ENCODE measurements around the gene IMMP1L. TPM values are rescaled to one million over a fixed set of nuclear protein-coding genes. Genes with fewer than 3 reads are reported as not detected.

The IMMP1L gene
- total and polyA plus RNA-seq, 2 donors (not counting 3 experiments of a cell fraction or from before 2014, with no cell fraction given) = 14.8 to 41.8 TPM

DNA sequence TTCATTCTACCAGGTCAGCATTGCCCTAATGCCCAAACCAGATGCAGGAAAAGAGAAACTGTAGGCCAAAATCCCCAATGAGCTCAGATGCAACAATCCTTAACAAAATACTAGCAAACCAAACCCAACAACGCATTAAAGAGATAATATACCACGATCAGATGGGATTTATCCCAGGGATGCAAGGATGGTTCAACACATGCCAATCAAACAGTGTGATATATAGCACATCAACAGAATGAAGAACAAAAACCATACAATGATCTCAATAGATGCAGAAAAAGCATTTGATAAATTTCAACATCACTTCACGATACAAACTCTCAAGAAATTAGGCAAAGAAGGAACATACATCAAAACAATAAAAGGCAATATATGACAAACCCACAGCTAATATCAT is 45.0 kb downstream of the IMMP1L start:
- CTCF ChIA-PET = no interaction called here
- H3K4me3 ChIP-seq (replicated peaks in 1 of 3; ENCODE audit: insufficient read depth in 1 of 3, low read depth in 1 of 3, low read length in 3 of 3) = no peak overlapping the region

More for the DNA sequence above, 45.0 kb downstream of the IMMP1L start:
- Histone ChIP-seq H3K4me2 (ENCODE audit: insufficient read depth, low read length) (no peak overlapping the region), H3K27me3 (ENCODE audit: control insufficient read depth in 2 of 2, insufficient read depth in 2 of 2, low read length in 2 of 2) (no peaks in the 10 kb centered on the region), H3K9me3 (replicated peaks; ENCODE audit: control insufficient read depth, insufficient read depth, low read length) (no peaks in the 10 kb centered on the region), H3K9ac (replicated peaks; ENCODE audit: extremely low read depth, insufficient read depth, low read length) (no peak overlapping the region), H3K27ac (ENCODE audit: insufficient read depth, low read depth, low read length) (no peak overlapping the region), H2AFZ (ENCODE audit: low read depth, low read length) (no peak overlapping the region), H3K4me1 (ENCODE audit: control insufficient read depth, extremely low read depth, insufficient read depth, low read length) (no peaks in the 10 kb centered on the region), H3K9me1 (replicated peaks; ENCODE audit: control insufficient read depth, extremely low read depth, insufficient read depth, low read length) (no peaks in the 10 kb centered on the region), H3K79me2 (ENCODE audit: control insufficient read depth, insufficient read depth, low read length) (no peaks in the 10 kb centered on the region), H3K36me3 (ENCODE audit: control insufficient read depth in 2 of 2, extremely low read depth in 1 of 2, insufficient read depth in 2 of 2, low read length in 2 of 2) (no peaks in the 10 kb centered on the region), H4K20me1 (replicated peaks; ENCODE audit: control insufficient read depth, extremely low read depth, insufficient read depth, low read length) (no peaks in the 10 kb centered on the region)
- dilution Hi-C loops (cut with MboI; ENCODE audit: extremely low pct_ligation_motif_present, low sequenced_read_pairs) (no loop called here), intact Hi-C loops (cut with micrococcal nuclease) (no loop called here)
- no peak for FAIRE-seq
- TF ChIP-seq GATA2 (IDR thresholded peaks at IDR 0.05; ENCODE audit: insufficient read depth, insufficient read length, low read depth, low read length) (no peak), POLR2A (IDR thresholded peaks at IDR 0.05; ENCODE audit: low read depth, low read length) (no peak), MYC (IDR thresholded peaks at IDR 0.05; ENCODE audit: low read depth, low read length) (no peak), JUN (IDR thresholded peaks at IDR 0.05; ENCODE audit: borderline replicate concordance, insufficient read depth, insufficient read length, low read depth) (no peak), POLR2AphosphoS5 (IDR thresholded peaks at IDR 0.05; ENCODE audit: insufficient read depth, low read depth, low read length) (no peak), EZH2 (IDR thresholded peaks at IDR 0.05; ENCODE audit: borderline replicate concordance, low read depth, low read length, severe bottlenecking) (no peak), FOS (IDR thresholded peaks at IDR 0.05; ENCODE audit: borderline replicate concordance, insufficient read depth, low read length) (no peak)
- TF ChIP-seq, protein P1, sequence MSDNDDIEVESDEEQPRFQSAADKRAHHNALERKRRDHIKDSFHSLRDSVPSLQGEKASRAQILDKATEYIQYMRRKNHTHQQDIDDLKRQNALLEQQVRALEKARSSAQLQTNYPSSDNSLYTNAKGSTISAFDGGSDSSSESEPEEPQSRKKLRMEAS (IDR thresholded peaks at IDR 0.05; ENCODE audit: insufficient read depth, insufficient read length) = no peak
- TF ChIP-seq, protein P2, sequence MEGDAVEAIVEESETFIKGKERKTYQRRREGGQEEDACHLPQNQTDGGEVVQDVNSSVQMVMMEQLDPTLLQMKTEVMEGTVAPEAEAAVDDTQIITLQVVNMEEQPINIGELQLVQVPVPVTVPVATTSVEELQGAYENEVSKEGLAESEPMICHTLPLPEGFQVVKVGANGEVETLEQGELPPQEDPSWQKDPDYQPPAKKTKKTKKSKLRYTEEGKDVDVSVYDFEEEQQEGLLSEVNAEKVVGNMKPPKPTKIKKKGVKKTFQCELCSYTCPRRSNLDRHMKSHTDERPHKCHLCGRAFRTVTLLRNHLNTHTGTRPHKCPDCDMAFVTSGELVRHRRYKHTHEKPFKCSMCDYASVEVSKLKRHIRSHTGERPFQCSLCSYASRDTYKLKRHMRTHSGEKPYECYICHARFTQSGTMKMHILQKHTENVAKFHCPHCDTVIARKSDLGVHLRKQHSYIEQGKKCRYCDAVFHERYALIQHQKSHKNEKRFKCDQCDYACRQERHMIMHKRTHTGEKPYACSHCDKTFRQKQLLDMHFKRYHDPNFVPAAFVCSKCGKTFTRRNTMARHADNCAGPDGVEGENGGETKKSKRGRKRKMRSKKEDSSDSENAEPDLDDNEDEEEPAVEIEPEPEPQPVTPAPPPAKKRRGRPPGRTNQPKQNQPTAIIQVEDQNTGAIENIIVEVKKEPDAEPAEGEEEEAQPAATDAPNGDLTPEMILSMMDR (IDR thresholded peaks at IDR 0.05; ENCODE audit: extremely low read depth in 1 of 2, insufficient read depth in 1 of 2, low read depth in 1 of 2, low read length in 2 of 2) = no peak
- BruUV-seq (replicated peaks) = no TSS peak
- DNase-seq (ENCODE audit: low read depth, low spot score) = no peak
- POLR2A ChIA-PET = no interaction called here

Data from endothelial cell of umbilical vein (primary cell).